HG02973 (cell line): Measurements from ENCODE around the gene IQSEC1.

ENCODE experiments used
- ATAC-seq: cut with Tn5 transposase; IDR thresholded peaks from one replicate; pipeline ENCODE4 v1.9.1; 2021; ENCODE audit warnings: moderate library complexity; ENCODE audit not compliant: unreplicated experiment

IQSEC1 gene

DNA sequence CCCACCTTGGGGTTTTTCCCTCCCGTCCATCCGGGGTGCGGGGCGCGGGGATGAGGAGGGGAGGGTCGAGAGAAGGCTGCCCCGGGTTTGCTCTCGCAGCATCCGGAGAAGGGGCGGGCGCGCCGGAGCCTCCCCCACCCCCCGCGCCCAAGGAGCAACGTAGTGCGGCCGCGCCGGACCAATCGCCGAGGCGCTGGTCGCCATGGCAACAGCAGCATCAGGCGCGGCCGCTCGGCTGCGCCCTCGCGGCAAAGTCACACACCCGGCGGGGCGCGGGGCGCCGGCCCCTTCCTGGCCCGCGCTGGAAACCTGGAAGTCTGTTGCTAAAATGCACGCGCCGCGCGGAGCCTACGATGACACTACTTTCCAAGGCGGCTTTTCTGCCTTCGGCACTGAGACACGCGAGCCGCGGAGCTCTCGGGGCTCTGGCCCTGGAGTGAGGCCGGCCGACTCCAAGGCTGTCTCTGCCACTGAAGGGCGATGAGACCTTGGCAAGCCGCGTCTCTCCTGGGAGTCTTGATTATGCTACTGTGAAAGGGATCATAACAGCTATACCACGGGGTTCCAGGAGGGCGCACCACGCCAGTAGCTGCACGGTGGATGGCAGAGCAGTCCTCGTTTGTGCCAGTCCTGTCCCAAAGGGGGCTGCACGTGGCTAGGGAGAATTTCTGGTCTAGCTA is at the start of gene IQSEC1:
Gene IQSEC1 (minus strand): TSS at position 104 of the 680 bp plus-strand sequence. CDS start 415 bp downstream, outside the sequence.
- peak; percentile 53 for ATAC-seq

DNA sequence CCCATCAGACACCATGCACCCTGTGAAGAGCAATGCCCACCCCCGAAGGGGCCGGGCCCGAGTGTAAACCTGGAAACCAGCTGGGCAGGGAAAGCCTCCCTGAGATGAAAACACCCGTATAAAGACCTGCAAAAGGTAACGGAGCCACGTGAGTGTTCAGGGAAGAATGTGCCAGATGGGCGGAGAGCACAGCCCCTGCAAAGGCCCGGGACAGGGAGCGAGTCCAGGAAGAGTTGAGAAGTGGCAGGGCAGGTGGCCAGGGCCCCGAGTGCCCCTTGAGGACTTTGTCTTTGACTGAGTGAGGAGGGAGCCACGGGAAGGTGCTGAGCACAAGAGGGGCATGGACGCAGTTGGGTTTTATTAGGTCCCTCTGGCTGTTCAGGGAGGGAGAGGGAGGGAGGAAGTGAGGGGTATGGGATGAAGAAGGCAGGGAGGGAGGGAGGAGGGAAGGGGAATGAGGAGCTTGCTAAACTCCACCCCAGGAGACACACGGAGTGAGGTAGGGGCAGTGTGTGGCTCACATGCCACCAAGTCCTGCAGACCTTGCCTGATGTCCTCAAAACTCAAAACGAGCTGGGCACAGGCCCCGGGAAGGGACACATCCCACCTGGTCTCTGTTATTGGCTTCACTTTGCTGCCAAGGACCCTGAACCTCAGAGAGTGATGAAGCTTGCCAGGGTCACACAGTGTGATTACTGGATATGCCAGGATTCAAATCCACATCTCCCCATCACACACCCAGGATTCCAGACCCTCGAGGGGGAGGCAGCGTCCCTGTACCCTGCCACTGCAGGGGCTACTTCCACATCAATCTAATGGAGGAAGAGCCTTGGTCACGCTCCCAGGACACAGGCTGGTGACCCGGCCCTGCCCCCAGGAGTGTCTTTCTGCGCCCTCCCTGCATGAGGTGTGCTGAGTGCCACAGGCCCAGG is 49.1 kb upstream of the IQSEC1 start:
- no peak for ATAC-seq

DNA sequence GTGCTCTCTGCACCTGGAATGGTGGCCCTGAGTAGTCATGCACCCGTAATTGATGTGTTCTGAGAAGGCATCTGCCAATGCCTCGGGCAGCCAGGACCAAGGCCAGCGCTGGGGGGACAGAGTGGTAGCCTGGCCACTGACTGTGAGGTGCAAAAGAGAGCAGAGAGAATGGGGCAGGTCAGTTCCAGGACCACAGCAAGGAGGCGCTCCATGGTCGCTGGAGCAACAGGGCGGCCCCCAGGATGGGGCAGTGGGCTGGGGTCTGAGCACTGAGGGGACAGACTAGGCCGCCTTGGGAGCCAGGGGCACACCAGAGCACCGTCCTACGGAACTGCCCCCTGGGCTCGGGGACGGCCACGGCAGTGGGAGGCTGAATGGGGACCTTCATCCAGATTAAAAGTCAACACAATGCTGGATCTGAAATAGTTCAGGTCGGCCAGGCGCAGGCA is 48.3 kb upstream of the IQSEC1 start:
- ATAC-seq, result no peak

DNA sequence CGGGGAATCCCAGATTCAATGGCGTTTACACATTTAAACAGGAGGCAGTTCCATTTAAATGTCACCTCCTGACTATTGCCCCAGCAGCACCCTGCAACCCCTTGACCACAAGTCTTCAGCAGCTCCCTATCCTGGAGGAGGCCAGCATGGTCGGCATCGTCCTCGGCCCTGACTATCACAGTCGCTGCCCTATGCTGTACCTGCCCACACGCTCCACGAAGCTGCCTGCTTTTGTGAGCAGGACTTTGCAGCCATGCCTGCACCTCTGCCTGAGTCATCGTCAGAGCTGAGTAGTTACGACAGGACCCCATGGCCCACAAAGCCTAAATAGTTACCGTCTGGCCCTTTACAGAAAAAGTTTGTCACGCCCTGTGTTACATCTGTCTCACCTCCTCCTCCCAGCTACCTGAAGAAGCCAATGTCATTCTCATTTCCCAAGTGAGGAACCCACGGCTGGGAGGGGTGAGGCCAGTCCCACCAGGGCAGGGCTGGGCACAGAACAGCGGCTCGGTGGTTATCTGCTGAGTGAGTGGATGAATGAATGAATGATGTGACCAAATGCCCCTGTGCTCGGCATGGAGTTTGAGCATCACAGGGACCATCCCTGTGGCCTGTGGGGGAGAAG is 47.8 kb upstream of the IQSEC1 start:
- no peak for ATAC-seq

DNA sequence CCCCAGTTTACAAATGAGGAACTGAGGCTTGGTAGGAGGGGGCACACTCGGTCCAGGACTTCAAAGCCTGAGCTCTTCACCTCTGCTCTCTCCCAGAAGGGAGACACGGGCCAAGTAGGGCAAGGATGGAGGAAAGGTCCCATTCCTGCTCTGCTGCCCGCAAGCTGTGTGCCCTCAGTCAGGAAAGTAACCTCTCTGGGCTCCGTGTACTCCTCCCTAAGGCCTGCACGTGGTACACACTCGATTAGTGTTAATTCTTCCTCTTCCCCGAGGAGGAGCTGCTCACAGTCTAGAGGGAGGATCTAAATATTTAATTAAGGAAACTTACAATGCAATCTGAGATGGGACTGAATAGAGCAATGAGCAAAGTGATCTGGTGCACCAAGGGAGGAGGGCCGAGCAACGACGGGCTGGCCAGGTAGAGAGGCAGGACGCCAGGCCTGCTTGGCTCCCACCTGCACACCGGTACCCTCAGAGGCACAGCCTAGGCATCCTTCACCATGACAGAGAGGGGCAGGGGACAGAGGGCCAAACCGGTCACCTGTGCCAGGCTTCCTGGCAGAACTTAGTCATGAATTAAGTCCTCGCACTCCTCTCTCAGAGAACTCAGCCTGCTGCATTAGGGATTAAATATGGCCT is 47.2 kb upstream of the IQSEC1 start:
- ATAC-seq, result no peak

DNA sequence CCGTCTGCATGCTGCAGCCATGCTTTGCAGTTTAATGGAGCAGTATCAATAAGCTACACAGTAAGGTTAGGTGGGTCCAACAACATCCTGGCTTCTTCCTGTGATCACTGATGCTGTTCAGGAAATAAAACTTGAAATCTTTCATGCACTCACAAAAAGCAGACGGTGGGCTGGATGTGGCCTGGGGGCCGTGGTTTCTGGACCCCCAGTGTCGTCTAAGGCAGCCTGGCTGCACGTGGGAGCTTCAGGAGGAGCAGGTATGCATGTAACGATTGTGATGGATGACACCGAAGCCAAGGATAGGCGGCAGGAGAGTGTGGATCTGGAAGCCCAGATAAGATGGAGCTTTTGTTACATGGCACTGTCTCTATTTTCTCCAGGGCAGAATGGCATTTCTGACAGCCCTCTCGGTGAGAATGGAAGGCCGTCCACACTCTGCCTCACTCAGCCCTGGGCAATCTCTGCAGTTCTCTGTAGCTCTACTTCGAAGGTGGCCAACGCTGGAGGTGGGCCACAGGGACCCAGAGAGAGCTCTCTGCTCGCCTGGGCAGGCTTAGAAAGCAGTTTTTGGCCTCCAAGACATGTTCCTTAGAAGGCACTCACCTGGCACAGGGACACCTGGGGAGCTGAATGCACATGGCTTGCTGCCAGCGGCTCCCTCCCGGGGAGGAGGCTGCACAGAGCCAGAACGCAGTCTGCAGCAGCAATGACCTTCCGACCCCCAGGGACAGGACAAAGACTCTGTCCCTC is 46.4 kb upstream of the IQSEC1 start:
- no peak for ATAC-seq

DNA sequence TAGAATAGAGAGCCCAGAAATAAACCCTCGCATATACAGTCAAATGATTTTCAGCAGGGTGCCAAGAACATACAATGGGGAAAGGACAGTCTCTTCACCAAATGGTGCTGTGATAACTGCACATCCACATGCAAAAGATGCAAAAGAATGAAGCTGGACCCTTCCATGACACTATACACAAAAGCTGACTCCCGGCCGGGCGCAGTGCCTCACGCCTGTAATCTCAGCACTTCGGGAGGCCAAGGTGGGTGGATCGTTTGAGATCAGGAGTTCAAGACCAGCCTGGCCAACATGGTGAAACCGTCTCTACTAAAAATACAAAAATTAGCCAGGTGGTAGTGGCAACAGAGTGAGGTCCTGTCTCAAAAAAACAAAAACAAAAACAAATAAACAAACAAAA is 43.2 kb upstream of the IQSEC1 start:
- ATAC-seq, result no peak

DNA sequence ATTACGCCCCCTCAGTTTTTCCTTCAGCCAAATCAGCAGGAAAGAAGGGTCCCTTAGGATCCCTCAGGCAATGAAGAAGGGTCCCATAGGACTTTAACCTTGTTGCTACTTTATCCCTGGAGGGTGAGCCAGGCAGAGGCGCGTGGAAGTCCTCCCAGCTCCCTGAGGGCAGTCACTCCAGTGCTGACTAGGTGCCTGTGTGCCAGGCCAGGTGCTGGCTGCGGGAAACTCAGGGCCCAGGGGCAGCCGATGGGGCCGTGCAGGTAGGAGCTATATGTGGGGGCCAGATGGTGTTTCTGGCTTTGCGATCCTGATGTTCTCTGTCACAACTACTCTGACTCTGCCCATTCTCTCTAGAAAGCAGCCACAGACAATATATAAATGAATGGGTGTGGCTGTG is 42.8 kb upstream of the IQSEC1 start:
- ATAC-seq, result no peak

DNA sequence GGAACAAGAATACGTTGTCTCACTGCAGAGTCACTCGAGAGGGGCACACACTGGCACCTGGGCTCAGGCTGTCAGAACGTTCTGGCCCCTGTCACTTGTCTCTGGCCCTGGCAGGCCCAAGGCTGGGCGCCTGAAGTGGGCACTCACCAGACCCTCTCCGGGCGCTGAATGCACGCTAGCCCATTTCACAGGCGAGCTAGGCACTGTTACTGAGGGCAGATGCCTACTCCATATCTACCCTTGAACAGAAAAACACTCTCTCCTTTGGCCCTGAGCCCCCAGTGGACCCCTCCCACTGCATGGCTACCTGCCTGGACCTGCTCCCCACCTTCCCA is 42.3 kb upstream of the IQSEC1 start:
- ATAC-seq, result no peak

DNA sequence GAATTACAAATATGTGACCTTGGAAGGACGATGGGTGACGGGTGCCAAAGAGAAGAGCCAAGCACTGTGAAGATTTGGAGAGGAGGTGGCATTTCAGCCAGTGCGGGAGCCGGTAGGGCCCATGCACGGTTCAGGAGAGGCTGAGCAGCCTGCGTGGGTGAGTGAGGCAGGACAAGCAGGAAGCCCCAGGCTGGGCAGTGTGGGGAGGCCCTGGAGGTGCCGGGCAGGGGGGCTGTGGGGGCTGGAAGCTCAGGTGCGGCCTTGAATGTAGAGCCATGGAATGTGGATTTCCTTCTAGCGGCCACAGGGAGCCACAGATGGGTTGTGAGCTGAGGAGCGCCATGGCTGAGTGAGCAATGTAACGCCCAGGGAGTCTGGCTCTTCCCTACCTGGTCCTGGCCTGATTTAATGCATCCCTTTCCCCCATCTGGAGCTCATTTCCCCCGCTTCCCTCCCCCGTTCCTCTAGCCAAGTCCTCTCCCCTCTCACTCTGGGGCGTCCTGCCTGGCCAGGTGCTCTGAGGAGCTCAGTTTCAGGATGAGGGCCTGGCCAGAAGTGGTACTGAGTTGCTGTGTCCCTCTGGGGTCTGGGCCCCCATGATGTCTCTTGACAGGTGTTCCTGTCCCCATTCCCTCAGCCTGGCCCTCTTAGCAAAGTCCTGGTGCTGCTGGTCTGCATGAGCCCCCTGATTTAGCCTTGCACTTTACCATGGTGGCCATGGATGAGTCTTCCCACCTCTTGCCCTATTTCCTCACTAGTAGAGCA is 41.8 kb upstream of the IQSEC1 start:
- no peak for ATAC-seq

DNA sequence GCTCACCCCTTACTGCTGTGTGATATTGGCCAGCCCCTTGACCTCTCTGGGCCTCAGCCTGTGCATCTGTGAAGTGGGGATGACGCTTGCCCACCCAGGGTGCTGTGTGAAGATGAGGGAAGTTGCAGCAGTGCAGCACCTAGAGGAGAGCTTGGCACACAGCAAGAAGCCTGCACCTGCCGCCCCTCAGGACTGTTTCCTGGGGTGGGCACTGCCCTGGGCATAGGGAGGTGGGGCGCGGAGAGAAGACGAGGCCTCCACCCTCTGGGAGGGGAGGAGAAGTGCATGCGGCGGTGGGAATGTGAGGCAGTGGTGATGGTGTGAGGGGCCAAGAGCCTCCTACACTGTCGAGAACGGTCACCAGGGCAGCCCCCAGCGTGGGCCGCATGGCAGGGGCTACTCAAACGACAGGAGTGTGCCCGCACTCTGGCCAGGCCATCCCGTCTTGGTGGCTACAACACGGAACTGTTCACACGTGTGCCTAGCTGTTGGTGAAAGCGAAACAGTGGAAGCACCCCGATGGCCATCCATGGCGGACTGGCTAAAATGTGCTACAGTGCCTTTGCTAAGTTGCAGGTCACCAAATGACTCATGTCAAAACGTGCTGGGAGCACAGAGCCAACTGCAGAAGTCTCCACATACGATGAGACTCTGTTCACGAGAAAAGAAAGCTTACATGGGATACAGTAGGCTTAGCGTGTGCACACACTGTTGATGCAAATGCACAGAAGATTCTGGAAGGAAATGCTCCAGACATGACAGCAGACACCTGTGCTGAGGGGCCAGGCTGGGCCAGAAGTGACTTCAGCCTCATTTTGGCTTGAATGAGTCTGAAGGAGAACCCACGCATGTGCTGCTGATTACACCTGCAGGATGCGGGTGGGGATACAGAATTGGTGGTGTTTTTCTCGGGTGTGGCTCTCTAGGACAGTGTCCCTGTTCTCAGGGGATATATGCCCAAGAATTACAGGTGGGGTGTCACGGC is 40.4 kb upstream of the IQSEC1 start:
- no peak for ATAC-seq

DNA sequence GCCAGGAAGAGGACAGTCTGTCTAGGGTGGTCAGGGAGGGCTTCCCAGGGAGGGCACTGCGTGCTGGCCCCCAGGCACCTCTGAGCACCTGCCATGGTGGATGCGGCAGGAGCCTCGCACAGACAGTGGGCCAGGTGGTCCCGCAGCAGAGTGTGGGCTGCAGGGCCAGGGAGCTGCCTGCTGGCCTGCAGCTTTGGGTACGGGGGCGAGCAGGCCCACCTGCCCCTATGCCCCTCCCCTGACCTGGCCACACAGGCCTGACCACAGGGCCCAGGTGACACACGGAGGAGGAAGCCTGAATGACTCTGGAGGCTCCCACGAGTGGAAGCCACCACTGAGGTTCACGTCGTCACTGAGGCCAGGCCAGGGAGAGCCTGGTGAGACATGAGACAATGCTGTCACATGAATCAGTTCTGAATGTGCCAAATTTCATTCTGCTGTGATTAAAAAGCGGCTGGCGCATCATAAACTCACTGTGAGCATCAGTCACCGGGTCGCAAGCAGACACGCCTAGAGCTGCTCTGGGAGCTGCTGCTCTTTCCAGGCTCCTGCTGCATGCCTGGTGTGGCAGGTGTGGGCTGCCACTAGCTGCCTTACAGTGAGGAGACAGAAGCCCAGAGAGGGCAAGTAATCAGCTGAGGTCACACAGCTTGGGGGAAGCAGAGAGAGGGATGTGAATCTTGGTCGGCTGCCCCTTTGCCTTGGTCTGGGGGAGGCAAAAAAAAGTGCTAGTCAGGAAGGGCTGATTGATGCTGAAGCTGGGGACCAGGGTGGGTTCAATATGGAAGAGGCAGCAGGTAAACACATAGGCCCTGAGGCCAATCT is 39.5 kb upstream of the IQSEC1 start:
- ATAC-seq, result no peak

DNA sequence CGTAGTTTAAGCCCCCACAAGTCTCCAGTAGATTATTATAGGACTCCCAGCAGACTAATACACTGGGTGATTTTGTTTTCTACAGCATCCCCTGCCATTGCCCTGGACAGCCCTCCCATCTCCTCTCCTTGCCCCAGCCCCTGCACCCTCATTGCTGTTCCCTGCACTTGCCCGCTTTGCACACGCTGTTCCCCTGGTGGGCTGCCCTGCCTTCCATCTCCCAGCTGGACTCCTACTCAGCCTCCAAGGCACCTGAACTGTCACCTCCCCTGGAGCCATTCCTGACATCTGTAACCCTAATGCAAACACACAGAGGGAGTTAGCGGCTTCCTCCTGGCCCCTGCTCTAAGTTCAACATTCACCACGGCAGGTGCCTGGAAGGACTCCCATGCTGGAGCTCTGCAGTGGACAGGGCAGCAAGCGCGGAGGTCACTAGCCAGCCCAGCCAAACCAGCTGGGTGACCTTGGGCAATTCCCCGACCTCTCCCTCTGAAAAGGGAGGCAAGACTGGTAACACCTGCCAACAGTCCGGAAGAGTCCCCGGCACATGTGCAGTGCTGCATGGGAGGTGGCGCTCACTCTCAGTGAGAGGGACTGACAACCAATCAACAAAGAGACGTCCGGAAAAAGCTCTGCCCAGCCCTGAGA is 38.8 kb upstream of the IQSEC1 start:
- no peak for ATAC-seq

DNA sequence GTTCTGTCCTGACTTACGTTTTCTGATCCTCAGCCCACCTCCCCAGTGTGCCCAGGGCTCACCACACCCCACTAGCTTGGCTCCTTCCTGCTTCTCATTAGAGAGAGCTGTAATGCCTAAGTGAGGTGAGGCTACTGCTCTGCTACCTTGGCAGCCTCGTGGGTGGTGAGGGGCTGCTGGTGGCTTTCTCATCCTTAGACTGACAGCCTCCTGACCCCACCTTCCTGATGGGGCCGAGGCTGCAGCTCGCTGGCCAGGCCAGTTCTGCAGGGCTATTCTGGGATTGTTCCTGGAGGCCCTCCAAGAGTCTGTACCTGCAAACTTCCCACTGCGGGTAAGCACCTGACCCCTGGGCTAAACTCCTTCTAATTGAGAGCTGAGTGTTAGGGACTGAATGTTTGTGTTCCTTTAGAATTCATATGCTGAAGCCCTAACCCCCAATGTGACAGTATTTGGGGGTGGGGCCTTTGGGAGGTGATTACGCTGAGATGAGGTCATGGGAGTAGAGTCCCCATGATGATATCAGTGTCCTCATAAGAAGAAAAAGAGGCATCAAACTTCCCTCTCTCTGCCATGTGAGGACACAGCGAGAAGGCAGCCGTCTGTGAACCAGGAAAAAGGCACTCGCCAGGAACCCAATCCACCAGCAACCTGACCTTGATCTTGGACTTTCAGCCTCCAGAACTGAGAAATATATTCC is 38.1 kb upstream of the IQSEC1 start:
- peak; percentile 5 for ATAC-seq

DNA sequence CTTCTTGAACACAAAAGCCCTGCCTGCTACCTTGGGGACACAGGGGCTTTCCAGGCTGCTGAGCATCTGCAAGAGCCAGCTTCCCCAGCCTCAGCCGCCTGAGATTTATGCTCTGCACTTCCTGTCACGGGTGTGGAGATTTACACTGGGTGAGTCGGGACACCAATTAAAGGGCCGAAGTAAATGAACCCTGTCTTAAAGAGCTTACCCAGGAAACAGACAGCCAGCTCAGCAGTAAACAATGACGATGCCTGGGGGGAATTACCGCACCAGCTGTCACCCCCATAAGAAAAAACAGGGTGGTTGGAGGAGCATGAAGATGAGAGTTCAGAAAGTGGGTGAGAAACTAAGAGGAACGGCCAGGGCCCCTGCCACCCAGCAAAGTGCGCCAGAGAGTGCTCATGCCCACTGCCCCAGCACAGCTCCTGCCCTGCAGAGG is 37.5 kb upstream of the IQSEC1 start:
- peak; percentile 58 for ATAC-seq

DNA sequence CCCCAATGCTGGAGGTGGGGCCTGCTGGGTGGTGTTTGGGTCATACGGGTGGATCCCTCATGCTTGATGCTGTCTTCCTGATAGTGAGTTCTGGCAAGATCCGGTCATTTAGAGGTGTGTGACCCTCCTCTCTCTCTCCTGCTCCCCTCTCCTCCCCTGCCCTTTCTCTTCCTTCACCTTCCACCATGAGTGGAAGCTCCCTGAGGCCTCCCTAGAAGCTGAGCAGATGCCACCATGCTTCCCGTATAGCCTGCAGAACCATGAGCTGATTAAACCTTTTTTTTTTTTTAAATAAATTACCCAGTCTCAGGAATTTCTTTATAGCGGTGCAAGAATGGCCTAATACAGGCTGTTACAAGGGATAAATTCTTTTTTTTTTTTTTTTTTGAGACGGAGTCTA is 36.3 kb upstream of the IQSEC1 start:
- no peak for ATAC-seq

DNA sequence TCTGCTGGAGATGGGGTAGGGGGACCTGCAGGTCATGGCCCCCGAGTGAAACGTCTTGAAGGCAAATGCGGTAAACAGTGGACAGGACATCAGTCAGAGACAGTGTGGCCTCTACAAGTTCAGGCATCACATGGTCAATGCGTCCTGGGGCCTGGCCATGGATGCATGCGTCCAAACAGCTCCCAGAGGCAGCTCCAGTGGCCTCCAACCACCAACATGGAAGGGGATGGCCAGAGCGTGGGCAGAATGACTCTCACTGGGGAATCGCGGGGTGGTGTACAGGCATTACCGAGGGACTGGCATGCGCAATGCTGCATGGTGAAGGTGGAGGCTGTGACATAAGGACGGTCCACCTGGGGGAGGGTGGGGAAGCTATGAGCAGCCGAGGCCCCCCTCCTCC is 35.6 kb upstream of the IQSEC1 start:
- ATAC-seq, result no peak
